NCI-H2227 treated with DMSO at 0.1 percent for 48 hours (cell line): ENCODE results near the gene CHRNA7.
"Not testable (repeated sequence)": the region's sequence is repeated elsewhere in the genome, so short reads cannot be mapped to it uniquely, and the experiment has no call there.

Experiments
- DNase-seq: peaks from one replicate; lab custom pipeline; 2025; lab: John Stamatoyannopoulos, UW

Gene CHRNA7

GRCh38 chr15:32120577-32121383, 90.5 kb downstream of the CHRNA7 start:
- DNase-seq = no peak

- no peak for DNase-seq
Observed at GRCh38 chr15:32121384-32121695, 91.0 kb downstream of the CHRNA7 start.

DNA sequence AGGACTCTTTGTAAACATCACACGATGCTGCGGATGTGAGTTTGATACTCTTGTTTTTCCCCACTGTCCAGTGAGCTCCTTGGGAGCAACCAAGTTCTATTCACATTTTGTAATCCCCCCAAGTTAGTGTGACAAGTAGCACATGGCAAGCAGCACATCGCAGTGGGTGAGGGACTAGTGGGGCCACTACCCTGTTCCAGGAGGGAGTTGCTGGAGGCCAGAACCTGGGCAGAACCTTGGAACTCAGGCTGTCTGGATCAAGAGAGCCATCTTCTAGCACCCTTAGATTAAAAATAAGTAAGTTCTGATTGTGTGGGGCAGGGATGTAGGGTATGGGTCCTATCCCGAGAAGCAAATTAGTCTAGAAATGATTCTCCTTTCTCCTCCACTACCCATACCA, 91.7 kb downstream of the CHRNA7 start:
- DNase-seq = no peak

DNA sequence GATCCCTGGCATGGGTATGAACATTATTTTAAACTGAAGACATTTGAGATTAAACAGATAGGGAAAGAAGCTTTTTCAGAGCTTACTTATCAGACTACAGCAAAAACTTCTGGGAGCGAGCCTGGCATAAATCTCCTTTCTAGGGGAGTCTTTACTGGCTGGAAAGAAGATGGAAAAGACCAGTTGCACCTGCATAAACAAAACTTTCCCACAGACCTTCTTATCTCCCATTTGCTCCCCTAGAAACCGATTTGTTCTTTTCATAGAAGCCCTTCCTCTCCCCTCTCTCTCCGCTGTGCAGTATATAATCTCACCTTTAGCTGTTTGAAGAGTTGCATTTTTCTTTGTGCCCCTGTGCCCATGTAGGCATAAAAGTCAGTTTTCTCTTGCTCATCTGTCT, 93.2 kb downstream of the CHRNA7 start:
- DNase-seq = no peak

- DNase-seq = no peak
Observed at GRCh38 chr15:32124726-32125125, 94.4 kb downstream of the CHRNA7 start.

DNA sequence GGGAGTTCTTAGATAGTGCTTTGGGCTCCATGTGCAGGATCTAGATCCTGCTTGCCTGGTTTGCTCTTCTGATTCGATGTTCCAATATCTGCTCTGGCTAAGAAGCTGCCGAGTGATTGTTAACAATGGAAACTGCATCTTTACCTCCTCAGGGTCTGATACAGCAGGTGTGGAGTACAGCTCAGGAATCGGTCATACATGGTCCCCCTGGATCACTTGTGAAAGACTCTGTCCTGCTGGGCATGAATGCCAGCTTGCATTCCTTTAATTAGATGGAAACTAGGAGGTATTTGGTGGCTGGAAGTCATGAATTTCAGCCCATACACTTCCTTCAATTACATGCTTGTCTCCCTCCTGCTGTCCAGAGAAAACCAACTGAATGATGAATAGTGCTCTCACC, 95.3 kb downstream of the CHRNA7 start:
- DNase-seq = no peak

GRCh38 chr15:32129815-32130214, 99.5 kb downstream of the CHRNA7 start:
- DNase-seq = no peak

- DNase-seq = no peak
Observed at GRCh38 chr15:32130823-32131222, 100.5 kb downstream of the CHRNA7 start.

DNA sequence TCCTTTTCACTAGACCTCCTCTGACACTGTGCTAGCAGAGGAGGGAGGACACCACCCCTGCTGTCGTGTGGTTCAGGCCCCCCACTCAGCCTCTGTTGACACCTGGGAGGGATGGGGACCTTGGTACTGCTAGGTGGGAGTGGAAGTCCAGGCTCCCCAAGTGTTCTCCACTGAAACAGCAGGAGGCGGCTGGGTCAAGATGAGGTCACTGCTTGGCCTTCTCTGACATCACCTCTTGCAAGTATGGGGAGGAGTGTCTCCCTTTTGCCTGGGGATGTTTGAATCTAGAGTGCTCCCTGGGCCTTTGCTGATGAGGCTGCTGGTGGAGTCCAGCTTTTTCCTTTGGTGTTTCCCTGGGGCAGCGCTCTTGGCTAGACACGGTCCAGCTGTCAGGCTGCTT, 101.5 kb downstream of the CHRNA7 start:
- DNase-seq = no peak

DNA sequence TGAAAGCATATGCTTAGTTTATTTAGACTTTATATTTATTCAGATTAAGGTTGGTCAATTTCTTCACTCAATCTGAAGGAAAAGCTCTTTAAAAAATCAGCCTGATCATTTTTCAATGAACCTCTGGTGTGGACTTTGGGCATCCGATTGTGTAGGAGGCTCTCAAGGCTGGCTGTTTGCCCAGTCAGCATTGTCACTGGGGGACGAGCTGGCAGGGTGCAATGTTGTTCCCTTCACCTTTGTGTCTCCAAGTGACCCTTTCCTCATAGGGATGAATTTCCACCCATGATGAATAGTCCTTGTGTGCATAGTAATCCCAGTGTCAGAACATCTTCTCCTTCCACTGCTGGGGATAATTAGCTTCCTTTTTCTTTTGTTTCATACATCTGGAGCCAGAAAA, 102.5 kb downstream of the CHRNA7 start:
- no peak for DNase-seq

DNA sequence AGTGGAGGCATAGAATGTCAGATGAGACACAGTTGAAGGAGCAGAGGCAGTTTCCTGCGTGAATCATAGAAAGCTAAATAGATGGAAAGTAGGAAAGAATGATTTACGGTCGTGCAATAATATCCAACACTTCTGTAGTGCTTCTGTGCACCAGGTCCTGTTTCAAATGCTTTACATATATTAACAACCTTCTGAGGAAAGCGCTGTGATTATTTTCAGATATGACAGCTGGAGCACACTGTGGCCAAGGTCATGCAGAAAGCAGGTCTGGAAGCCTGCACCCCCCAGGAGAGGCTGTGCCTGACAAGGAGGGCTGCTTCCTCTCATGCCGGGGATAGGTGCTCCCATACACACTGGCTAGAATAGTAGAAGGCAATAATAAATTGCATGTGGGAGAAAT, 104.5 kb downstream of the CHRNA7 start:
- no peak for DNase-seq

- DNase-seq = no peak
Observed at GRCh38 chr15:32135335-32135734, 105.0 kb downstream of the CHRNA7 start.

DNA sequence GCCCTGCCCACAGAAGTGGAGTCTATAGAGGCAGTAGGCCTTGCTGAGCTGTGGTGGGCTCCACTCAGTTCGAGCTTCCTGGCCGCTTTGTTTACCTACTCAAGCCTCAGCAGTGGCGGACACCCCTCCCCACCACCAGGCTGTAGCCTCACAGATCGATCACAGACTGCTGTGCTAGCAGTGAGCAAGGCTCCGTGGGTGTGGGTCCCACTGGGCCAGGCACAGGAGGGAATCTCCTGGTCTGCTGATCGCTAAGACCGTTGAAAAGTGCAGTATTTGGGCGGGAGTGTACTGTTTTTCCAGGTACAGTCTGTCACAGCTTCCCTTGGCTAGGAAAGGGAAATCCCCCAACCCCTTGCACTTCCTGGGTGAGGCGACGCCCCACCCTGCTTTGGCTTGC, 115.2 kb downstream of the CHRNA7 start:
- not testable (repeated sequence) for DNase-seq

DNA sequence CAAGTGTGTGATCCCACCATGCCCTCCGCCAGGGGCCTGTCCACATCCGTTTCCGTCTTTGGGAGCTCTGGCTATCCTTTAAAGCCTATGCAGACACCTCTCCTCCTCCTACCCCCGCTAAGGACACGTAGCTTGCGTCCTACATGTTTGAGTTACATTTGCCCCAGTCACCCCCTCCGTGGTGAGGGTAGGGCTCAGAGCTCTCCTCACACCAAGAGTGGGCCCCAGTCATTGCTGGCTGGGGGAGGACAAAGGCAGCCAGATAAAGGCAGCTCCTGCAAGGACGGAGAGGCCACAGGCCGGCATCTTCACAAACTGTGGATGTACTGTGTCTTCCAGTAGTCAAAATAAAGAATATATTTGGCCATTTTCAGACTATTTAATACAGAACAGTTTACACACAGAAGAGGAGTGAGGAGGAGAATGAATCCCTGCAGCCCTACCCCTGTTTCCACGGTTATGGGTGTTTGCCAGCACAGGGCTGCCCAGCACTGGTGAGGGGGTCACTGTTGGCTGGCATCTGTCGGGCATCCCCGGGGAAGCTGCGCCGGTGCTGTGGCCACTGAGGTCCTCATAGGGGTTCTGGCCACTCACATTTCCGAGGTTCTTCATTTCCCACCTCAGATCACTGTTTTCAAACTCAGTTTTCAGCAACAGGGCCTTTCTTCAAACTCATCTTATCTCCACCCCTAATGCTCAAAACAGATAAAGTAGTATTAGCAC, 118.7 kb downstream of the CHRNA7 start:
- DNase-seq = no peak

GRCh38 chr15:32152574-32152973, 122.3 kb downstream of the CHRNA7 start:
- no peak for DNase-seq

- DNase-seq = not testable (repeated sequence)
Observed at GRCh38 chr15:32153868-32154623, 123.7 kb downstream of the CHRNA7 start.

GRCh38 chr15:32162143-32162542, 131.8 kb downstream of the CHRNA7 start:
- not testable (repeated sequence) for DNase-seq

GRCh38 chr15:32164065-32164464, 133.8 kb downstream of the CHRNA7 start:
- not testable (repeated sequence) for DNase-seq

GRCh38 chr15:32164747-32165146, 134.4 kb downstream of the CHRNA7 start:
- DNase-seq = not testable (repeated sequence)

- DNase-seq = not testable (repeated sequence)
Observed at GRCh38 chr15:32165775-32166174, 135.5 kb downstream of the CHRNA7 start.

GRCh38 chr15:32166270-32166669, 136.0 kb downstream of the CHRNA7 start:
- not testable (repeated sequence) for DNase-seq

- not testable (repeated sequence) for DNase-seq
Observed at GRCh38 chr15:32167913-32168312, 137.6 kb downstream of the CHRNA7 start.

DNA sequence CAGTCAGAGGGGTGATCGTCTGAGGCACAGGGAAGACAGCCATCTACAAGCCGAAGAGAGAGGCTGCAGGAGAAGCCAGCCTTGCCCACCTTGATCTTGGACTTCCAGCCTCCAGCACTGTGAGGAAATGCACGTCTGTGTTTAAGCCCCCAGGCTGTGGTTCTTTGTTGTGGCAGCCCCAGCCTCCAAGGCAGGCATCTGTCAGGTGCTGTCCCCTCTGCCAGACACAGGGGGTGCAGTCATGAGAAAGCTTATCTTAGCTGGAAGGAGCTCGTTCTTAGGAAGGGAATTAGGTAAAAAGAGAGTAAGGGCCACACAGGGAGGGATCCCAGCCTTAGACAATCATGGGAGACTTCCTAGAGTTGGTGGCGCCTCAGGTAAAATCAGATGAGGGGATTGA, 150.3 kb downstream of the CHRNA7 start:
- DNase-seq = not testable (repeated sequence)
